Ovary (tissue), 9 donors: ENCODE results near the gene PLCB1. TPM values are rescaled to one million over a fixed set of nuclear protein-coding genes. Genes with fewer than 3 reads are reported as not detected.

Source experiments
- DNase-seq, 5 donors: peaks; one replicate each; pipeline ENCODE4 v3.0.0-alpha.2; 2019 to 2020
- H3K27ac ChIP-seq, 2 donors: fragments of 200-600 bp; one replicate each; pipeline versions ENCODE4 v1.5.1 to v1.8.0; 2019 to 2022
- H3K27me3 ChIP-seq: fragments of 200-600 bp; one replicate; pipeline ENCODE4 v1.8.0; 2022
- H3K36me3 ChIP-seq: fragments of 200-600 bp; sonication (generic); one replicate; pipeline ENCODE4 v1.5.1; 2019
- H3K4me1 ChIP-seq: one replicate; pipeline ENCODE4 v1.8.1; 2013; ENCODE audit warnings: mild to moderate bottlenecking, moderate library complexity; ENCODE audit not compliant: insufficient read depth
- H3K4me3 ChIP-seq: fragments of 200-600 bp; sonication (generic); one replicate; pipeline ENCODE4 v1.5.1; 2017
- H3K9me3 ChIP-seq, 2 donors: fragments of 200-600 bp in 1 of 2; sonication (generic) in 1 of 2; one replicate each; pipeline versions ENCODE4 v1.5.1 to v1.8.1; 2013 to 2019; ENCODE audit warnings: mild to moderate bottlenecking in 1 of 2, moderate library complexity in 1 of 2
- EP300 ChIP-seq: sonication (generic); formaldehyde crosslinking; IDR thresholded peaks from one replicate; pipeline ENCODE4 v1.6.1; 2017; ENCODE audit warnings: antibody characterized with exemption
- POLR2A ChIP-seq: fragments of 450-650 bp; IDR thresholded peaks from one replicate; pipeline ENCODE4 v1.6.1; 2017; ENCODE audit warnings: antibody characterized with exemption, mild to moderate bottlenecking, moderate library complexity
- WGBS, 3 donors: extraction: QIAGEN DNeasy Blood & Tissue Kit in 1 of 3; methylation state at CpG; one replicate each; pipeline versions ENCODE4 v1.1.5 to v1.1.7; 2013 to 2017; 5-methylcytosine and 5-hydroxymethylcytosine counted together
- intact Hi-C, 4 donors: fragments of 100-400 bp; cut with DNase I; formaldehyde crosslinking; loops; one replicate each; pipeline versions ENCODE4 v1.11.0 to v1.15.1; 2022 to 2023
- polyA plus RNA-seq, 2 donors: library from polyadenylated mRNA; stranded (reverse); fragments of 200-250 nt in 1 of 2; fragments of 350-450 nt in 1 of 2; fragmentation: Illumina TruSeq in 1 of 2; extraction: RNeasy Lipid Tissue Mini Kit (QIAGEN cat#74804) in 1 of 2; gene quantifications; one replicate each; pipeline ENCODE4 v1.2.3, GENCODE V29; 2013 to 2014
- total RNA-seq, 7 donors: library from RNA; depleted of rRNA in 2 of 7; stranded (reverse); fragments of >200 nt in 2 of 7; fragmentation: NEBNext Ultra II Directional in 3 of 7; extraction: Animal tissue kit (Norgen Biotek cat#: 25700) in 3 of 7; gene quantifications; one replicate each; pipeline versions ENCODE4 v1.1.0 to v1.2.4, GENCODE V29; 2016 to 2023
- TF ChIP-seq, protein P1 (sequence below), 3 donors: fragments of 450-650 bp in 2 of 3; fragments of 200-600 bp in 1 of 3; IDR thresholded peaks; one replicate each; pipeline versions ENCODE4 v1.5.1 to v1.8.0; 2016 to 2022; ENCODE audit warnings: antibody characterized with exemption in 3 of 3, mild to moderate bottlenecking in 1 of 3
- donor health status: DM: no; HTN: no; CAD: no; lungs with moderate emphysema.
- donor health status: DM: no; HTN: no; CAD: no.
- donor health status: Bipolar disorder and iron deficiency.
- donor health status: DM: yes; HTN: yes; CAD: no.
- donor health status: DM: no; HTN: no; CAD: no.
- donor health status: DM: yes; HTN: yes; CAD: no.

The PLCB1 gene
- total and polyA plus RNA-seq, 9 donors, result 2.9 to 29.5 (median 9.0) TPM

DNA sequence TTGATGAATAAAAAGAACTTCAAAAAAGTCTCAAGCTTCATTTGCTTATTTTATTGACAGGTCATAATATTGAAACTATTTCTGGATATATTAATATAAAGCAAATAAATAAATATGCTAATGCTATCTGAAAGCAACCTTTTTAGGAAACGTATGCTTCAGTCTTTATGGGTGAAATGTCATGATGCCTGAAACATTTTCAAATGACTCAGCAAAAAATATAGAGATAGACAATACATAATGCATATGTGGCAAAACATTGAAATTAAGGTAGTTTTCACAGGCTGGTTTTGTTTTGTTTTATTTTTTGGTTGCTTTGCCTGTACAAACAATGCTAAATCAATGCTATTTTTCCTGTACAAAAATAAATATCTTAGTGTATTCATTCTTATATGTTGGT lies 742.4 kb downstream of the PLCB1 start:
- no peak overlapping the region for H3K27ac ChIP-seq
- H3K36me3 ChIP-seq, result no peaks in the 10 kb centered on the region
- no peaks in the 10 kb centered on the region for H3K9me3 ChIP-seq
- H3K4me1 ChIP-seq, result no peaks in the 10 kb centered on the region
- TF ChIP-seq POLR2A, result no peak
- TF ChIP-seq, protein P1, sequence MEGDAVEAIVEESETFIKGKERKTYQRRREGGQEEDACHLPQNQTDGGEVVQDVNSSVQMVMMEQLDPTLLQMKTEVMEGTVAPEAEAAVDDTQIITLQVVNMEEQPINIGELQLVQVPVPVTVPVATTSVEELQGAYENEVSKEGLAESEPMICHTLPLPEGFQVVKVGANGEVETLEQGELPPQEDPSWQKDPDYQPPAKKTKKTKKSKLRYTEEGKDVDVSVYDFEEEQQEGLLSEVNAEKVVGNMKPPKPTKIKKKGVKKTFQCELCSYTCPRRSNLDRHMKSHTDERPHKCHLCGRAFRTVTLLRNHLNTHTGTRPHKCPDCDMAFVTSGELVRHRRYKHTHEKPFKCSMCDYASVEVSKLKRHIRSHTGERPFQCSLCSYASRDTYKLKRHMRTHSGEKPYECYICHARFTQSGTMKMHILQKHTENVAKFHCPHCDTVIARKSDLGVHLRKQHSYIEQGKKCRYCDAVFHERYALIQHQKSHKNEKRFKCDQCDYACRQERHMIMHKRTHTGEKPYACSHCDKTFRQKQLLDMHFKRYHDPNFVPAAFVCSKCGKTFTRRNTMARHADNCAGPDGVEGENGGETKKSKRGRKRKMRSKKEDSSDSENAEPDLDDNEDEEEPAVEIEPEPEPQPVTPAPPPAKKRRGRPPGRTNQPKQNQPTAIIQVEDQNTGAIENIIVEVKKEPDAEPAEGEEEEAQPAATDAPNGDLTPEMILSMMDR (IDR thresholded peaks at IDR 0.05), result no peak
- TF ChIP-seq EP300, result no peak
- H3K4me3 ChIP-seq, result no peak overlapping the region
- H3K27me3 ChIP-seq, result no peaks in the 10 kb centered on the region
- 48 to 63% (median 59%) methylated on average over 1 of the region's 1 CpG for WGBS, 3 donors
- intact Hi-C loops, result no loop called here
- no peak for DNase-seq

DNA sequence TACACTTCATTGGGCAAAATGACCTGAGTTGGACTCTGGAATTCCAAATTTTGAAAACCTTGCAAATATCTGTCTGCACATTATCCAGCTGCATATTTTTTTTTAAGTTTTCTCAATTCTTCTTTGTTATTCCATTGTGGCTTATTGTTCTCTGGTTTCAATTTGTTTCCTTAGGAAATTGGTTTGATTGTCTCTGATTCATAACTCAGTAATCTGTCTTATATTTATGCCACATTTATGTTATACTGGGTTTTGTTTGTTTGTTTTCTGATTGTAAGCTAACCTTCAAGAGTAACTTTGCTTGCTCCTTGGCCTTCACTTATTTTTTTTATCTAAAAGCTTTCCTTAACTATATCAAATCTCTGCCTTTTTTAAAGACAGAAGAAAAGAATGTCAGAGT lies 743.5 kb downstream of the PLCB1 start:
- Histone ChIP-seq H3K27me3 (no peaks in the 10 kb centered on the region), H3K4me1 (no peaks in the 10 kb centered on the region), H3K4me3 (no peak overlapping the region), H3K36me3 (no peaks in the 10 kb centered on the region), H3K9me3 (no peaks in the 10 kb centered on the region), H3K27ac (no peak overlapping the region)
- TF ChIP-seq, protein P1 (IDR thresholded peaks at IDR 0.05), result no peak
- no peak for TF ChIP-seq POLR2A
- no peak for DNase-seq
- intact Hi-C loops, result no loop called here

DNA sequence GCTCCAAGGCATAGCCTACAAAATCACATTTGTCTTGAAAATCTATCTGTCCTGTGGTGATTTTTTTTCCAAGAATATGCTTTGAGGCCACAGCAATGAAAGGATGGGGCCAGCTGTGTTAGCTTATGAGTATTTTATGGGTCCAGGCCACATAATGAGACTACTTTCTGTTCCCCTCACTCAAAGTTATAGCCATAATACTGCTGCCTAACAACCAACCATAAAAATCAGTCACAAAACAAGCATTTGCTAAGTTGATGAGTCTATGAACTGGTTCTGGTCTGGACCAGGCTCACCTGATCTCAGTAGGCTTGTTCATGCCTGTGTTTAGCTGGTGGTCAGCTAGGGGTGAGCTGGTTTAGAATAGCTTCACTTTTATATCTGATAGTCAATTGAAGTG lies 744.3 kb downstream of the PLCB1 start:
- intact Hi-C loops, result no loop called here
- Histone ChIP-seq H3K27ac (no peak overlapping the region), H3K27me3 (no peaks in the 10 kb centered on the region), H3K9me3 (no peaks in the 10 kb centered on the region), H3K36me3 (no peaks in the 10 kb centered on the region), H3K4me3 (no peak overlapping the region), H3K4me1 (peaks cover 2% of the 10 kb centered on the region)
- TF ChIP-seq, protein P1 (IDR thresholded peaks at IDR 0.05), result no peak
- TF ChIP-seq POLR2A, result no peak
- no peak for TF ChIP-seq EP300
- no peak for DNase-seq

DNA sequence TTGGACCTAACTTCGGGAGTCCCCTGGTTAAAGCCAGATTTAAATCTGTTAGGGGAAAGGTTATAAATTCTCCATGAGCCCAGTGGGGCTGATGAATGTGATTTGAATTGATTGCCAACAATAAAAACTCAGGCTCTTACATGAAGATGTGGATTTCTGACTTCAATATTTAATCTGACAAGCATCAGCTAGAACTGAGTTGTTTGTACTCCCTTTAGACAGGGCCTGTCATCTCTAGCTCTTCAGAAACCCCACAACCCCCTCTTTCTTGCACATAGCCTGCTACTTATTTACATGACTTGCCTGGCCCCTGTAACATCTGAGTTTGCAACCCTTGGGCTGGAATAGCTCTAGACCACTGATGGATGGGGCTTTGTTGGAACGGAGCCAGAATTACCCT lies 745.2 kb downstream of the PLCB1 start:
- TF ChIP-seq EP300, result no peak
- no peak for TF ChIP-seq POLR2A
- TF ChIP-seq, protein P1 (IDR thresholded peaks at IDR 0.05), result no peak
- no peak for DNase-seq
- Histone ChIP-seq H3K27me3 (no peaks in the 10 kb centered on the region), H3K27ac (no peak overlapping the region), H3K36me3 (no peaks in the 10 kb centered on the region), H3K4me1 (peaks cover 2% of the 10 kb centered on the region), H3K4me3 (no peak overlapping the region), H3K9me3 (no peaks in the 10 kb centered on the region)
- intact Hi-C loops, result no loop called here
- 79 to 91% (median 89%) methylated on average over 2 of the region's 2 CpGs for WGBS, 3 donors

DNA sequence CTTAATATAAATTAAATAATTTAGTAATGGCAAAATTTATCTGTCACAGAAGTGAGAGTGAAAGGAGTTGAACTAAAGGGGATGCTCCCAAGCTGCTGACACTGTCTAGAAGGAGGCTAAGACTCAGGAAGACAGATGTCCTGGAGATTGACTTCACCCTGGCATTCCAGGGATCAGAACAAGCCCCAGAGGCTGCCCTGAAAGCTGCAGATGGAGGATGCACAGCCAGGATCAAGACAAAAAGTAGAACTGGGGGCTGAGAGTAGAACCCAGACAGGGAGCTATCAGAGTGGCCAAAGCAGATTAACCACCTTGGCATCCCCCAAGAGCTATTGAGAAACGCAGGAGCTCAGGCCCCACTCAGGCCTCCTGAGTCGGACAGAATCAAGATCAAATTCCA lies 747.6 kb downstream of the PLCB1 start:
- Histone ChIP-seq H3K27me3 (no peaks in the 10 kb centered on the region), H3K36me3 (no peaks in the 10 kb centered on the region), H3K4me1 (peaks cover 2% of the 10 kb centered on the region), H3K4me3 (no peak overlapping the region), H3K9me3 (no peaks in the 10 kb centered on the region), H3K27ac (no peak overlapping the region)
- TF ChIP-seq POLR2A (no peak), EP300 (no peak)
- TF ChIP-seq, protein P1 (IDR thresholded peaks at IDR 0.05), result no peak
- intact Hi-C loops, result no loop called here
- no peak for DNase-seq
- 47 to 65% (median 62%) methylated on average over 2 of the region's 2 CpGs for WGBS, 3 donors
